GM12878 (cell line): ENCODE measurements around the gene PRR9. TPM values are rescaled to one million over a fixed set of nuclear protein-coding genes. Genes with fewer than 3 reads are reported as not detected.

ENCODE experiments used
- ATAC-seq: fragments of 200-7000 bp; cut with Tn5 transposase; 3 replicates; pipeline ENCODE4 v1.9.1; 2020; ENCODE audit warnings: mild to moderate bottlenecking, moderate library complexity
- BruUV-seq: library from RNA; stranded (reverse); fragments of 400-500 nt; replicated peaks from 2 replicates; lab custom pipeline; 2021; lab: Mats Ljungman, UMichigan
- CTCF ChIA-PET: fragments of 300-600 bp; sonication (Branson Sonifier 250); formaldehyde crosslinking; extraction: SDS; loops from one replicate; lab custom pipeline; 2021; ENCODE audit warnings: inconsistent platforms; lab: Yijun Ruan, JAX
- POLR2A ChIA-PET: fragments of 350-600 bp; formaldehyde crosslinking; extraction: SDS; loops from one replicate; lab custom pipeline; 2021; ENCODE audit warnings: inconsistent platforms; lab: Charles Lee
- RAD21 ChIA-PET: fragments of 300-600 bp; sonication (Branson Sonifier 250); formaldehyde crosslinking; loops from one replicate; lab custom pipeline; 2023; ENCODE audit warnings: antibody characterized with exemption; ENCODE audit not compliant: unreplicated experiment; lab: Charles Lee
- SMC1A ChIA-PET: fragments of 300-600 bp; sonication (Branson Sonifier 250); formaldehyde crosslinking; loops from one replicate; lab custom pipeline; 2023; ENCODE audit not compliant: unreplicated experiment, uncharacterized antibody; lab: Charles Lee
- DNase-seq: peaks from one replicate; pipeline ENCODE4 v3.0.0-alpha.2; 2011; ENCODE audit warnings: low read depth, low spot score
- FAIRE-seq: peaks from 3 replicates; lab custom pipeline; 2011; peaks lifted over from hg19 to GRCh38; lab: Jason Lieb, UNC
- H2AFZ ChIP-seq: 2 replicates; pipeline ENCODE4 v1.6.0; 2011; ENCODE audit warnings: low read depth, low read length, control low read depth; ENCODE audit not compliant: control insufficient read depth
- H3K27ac ChIP-seq: 2 replicates; pipeline ENCODE4 v1.5.1; 2011; ENCODE audit warnings: control low read depth; ENCODE audit not compliant: control insufficient read depth, insufficient read depth
- H3K27me3 ChIP-seq, 2 experiments: replicated peaks in 1 of 2; 2 replicates each; pipeline versions ENCODE4 v1.6.0 to v1.6.1; 2011; ENCODE audit warnings: low read length in 1 of 2; ENCODE audit not compliant: control insufficient read depth in 2 of 2, insufficient read depth in 2 of 2
- H3K36me3 ChIP-seq, 2 experiments: 2 replicates each; pipeline ENCODE4 v1.5.1; 2011; ENCODE audit warnings: low read length in 1 of 2; ENCODE audit not compliant: control insufficient read depth in 2 of 2, insufficient read depth in 2 of 2
- H3K4me1 ChIP-seq: 2 replicates; pipeline ENCODE4 v1.6.1; 2011; ENCODE audit warnings: mild to moderate bottlenecking, low read length, moderate library complexity, mixed read lengths; ENCODE audit not compliant: control insufficient read depth, insufficient read depth
- H3K4me2 ChIP-seq: 2 replicates; pipeline ENCODE4 v1.6.0; 2011; ENCODE audit warnings: control low read depth; ENCODE audit not compliant: control insufficient read depth, insufficient read depth
- H3K4me3 ChIP-seq: fragments of 200-600 bp; sonication (generic); 2 replicates; pipeline ENCODE4 v1.5.1; 2016
- H3K79me2 ChIP-seq: 2 replicates; pipeline ENCODE4 v1.6.0; 2011; ENCODE audit warnings: low read length; ENCODE audit not compliant: control insufficient read depth, insufficient read depth
- H3K9ac ChIP-seq: 2 replicates; pipeline ENCODE4 v1.8.0; 2011; ENCODE audit warnings: low read length, control low read depth, mixed read lengths; ENCODE audit not compliant: control insufficient read depth, insufficient read depth
- H3K9me3 ChIP-seq: replicated peaks from 3 replicates; pipeline ENCODE4 v1.5.1; 2011; ENCODE audit warnings: mild to moderate bottlenecking, low read length; ENCODE audit not compliant: control insufficient read depth, insufficient read depth
- H4K20me1 ChIP-seq: 2 replicates; pipeline ENCODE4 v1.6.0; 2011; ENCODE audit not compliant: control insufficient read depth, insufficient read depth
- KLF5 ChIP-seq: fragments of 450-650 bp; IDR thresholded peaks from 2 replicates; pipeline ENCODE4 v1.6.1; 2014; ENCODE audit warnings: mild to moderate bottlenecking; ENCODE audit not compliant: partially characterized antibody
- NRF1 ChIP-seq: conservative IDR thresholded peaks from 2 replicates; pipeline ENCODE4 v1.6.1; 2011; ENCODE audit warnings: mild to moderate bottlenecking, low read depth, low read length, improper control_type of control experiment
- PRDM15 ChIP-seq: fragments of 450-650 bp; formaldehyde crosslinking; IDR thresholded peaks from 2 replicates; pipeline ENCODE4 v1.4.0; 2020; ENCODE audit warnings: mild to moderate bottlenecking, moderate library complexity
- RELB ChIP-seq: fragments of 450-650 bp; IDR thresholded peaks from 2 replicates; pipeline ENCODE4 v1.6.1; 2017; ENCODE audit warnings: low read depth, mild to moderate bottlenecking, moderate library complexity
- WRNIP1 ChIP-seq: IDR thresholded peaks from 2 replicates; pipeline ENCODE4 v1.6.1; 2011; ENCODE audit warnings: low read depth, low read length, improper control_type of control experiment, borderline replicate concordance
- ZNF207 ChIP-seq: fragments of 450-650 bp; IDR thresholded peaks from 2 replicates; pipeline ENCODE4 v1.6.1; 2014; ENCODE audit warnings: antibody characterized with exemption, mild to moderate bottlenecking, borderline replicate concordance
- WGBS: methylation state at CpG from one replicate; pipeline ENCODE4 v1.1.6; 2016; ENCODE audit warnings: low lambda C conversion rate; ENCODE audit not compliant: insufficient replicate concordance, insufficient coverage; ENCODE audit errors: missing lambda C conversion rate; 5-methylcytosine and 5-hydroxymethylcytosine counted together
- in situ Hi-C: fragments of 300-500 bp; cut with MboI; formaldehyde crosslinking; loops from 9 replicates; pipeline ENCODE4 v1.14.3; 2018; ENCODE audit warnings: mixed read lengths
- intact Hi-C: fragments of 100-400 bp; cut with micrococcal nuclease; formaldehyde crosslinking; loops from one replicate; pipeline ENCODE4 v1.14.2; 2022; ENCODE audit not compliant: unreplicated experiment
- polyA plus RNA-seq, 11 experiments: library from polyadenylated mRNA; depleted of rRNA in 4 of 11; unstranded in 6 of 11; stranded (reverse) in 5 of 11; fragments of >200 nt; fragmentation: Nextera tagmentation in 4 of 11; fragmentation: Illumina TruSeq in 1 of 11; extraction: Ambion mirVana in 4 of 11; extraction: Trizol in 1 of 11; gene quantifications; 1 replicate in 1 of 11; 2 replicates in 10 of 11; pipeline versions ENCODE4 v1.2.1 to v1.2.3, GENCODE V29; 2011 to 2016; ENCODE audit warnings: inconsistent platforms in 2 of 11, missing spikeins in 2 of 11, low read depth in 1 of 11
- total RNA-seq, 4 experiments: library from RNA; depleted of rRNA in 3 of 4; stranded (reverse); fragments of >200 nt in 3 of 4; fragmentation: Illumina TruSeq in 1 of 4; extraction: Trizol in 1 of 4; gene quantifications; 2 replicates each; pipeline versions ENCODE4 v1.2.1 to v1.2.3, GENCODE V29; 2013 to 2021

The PRR9 gene
- total and polyA plus RNA-seq, 10 of the 15 experiments (the other 5 are each of a cell fraction or from before 2014, with no cell fraction given) = not detected

GRCh38 chr1:153202006-153202405, 15.4 kb upstream of the PRR9 start:
- no peak overlapping the region for H3K9ac ChIP-seq
- no peak for DNase-seq
- BruUV-seq = no TSS peak
- ChIA-PET CTCF (interaction anchor here (0.9 to 1.0 kb wide), 2 partner anchors 9 kb away, joined by 3 to 7 read pairs; no protein-coding TSS in a partner anchor), POLR2A (no interaction called here), SMC1A (no interaction called here)
- 10% methylated on average over 4 of the region's 4 CpGs for WGBS
- in situ Hi-C loops (no loop called here), intact Hi-C loops (no loop called here)
- no peaks in the 10 kb centered on the region for H3K36me3 ChIP-seq
- no peak overlapping the region for H3K4me3 ChIP-seq
- H3K27ac ChIP-seq = no peak overlapping the region
- H3K79me2 ChIP-seq = no peaks in the 10 kb centered on the region
- FAIRE-seq = no peak
- H3K4me2 ChIP-seq = no peak overlapping the region
- no peaks in the 10 kb centered on the region for H3K9me3 ChIP-seq
- ATAC-seq = no peak
- H3K27me3 ChIP-seq = no peaks in the 10 kb centered on the region; a peak in 2 of 4 replicates
- H2AFZ ChIP-seq = no peak overlapping the region
- H4K20me1 ChIP-seq = no peaks in the 10 kb centered on the region
- TF ChIP-seq NRF1 = no peak
- no peak for TF ChIP-seq RELB
- TF ChIP-seq ZNF207 = no peak
- no peak for TF ChIP-seq KLF5
- no peak for TF ChIP-seq PRDM15 (CRISPR knock-in tag)
- no peak for TF ChIP-seq WRNIP1
- TF ChIP-seq, all 136 proteins: peak for 0
- RAD21 ChIA-PET = no interaction called here
- no peaks in the 10 kb centered on the region for H3K4me1 ChIP-seq
